ENCODE measurements around the gene PRG2.

GRCh38 chr11:57422669-57423068, 32.2 kb upstream of the PRG2 start:
- no peak for TF ChIP-seq POLR2A (IDR thresholded peaks at IDR 0.05; ENCODE audit: low read length)
- TF ChIP-seq GATA1 (IDR thresholded peaks at IDR 0.05; ENCODE audit: low read depth, low read length), result no peak

Data from erythroblast (primary cell).